ENCODE measurements around the gene POLR1C.
"Not testable (repeated sequence)": the region's sequence is repeated elsewhere in the genome, so short reads cannot be mapped to it uniquely, and the experiment has no call there.

Gene POLR1C, protein sequence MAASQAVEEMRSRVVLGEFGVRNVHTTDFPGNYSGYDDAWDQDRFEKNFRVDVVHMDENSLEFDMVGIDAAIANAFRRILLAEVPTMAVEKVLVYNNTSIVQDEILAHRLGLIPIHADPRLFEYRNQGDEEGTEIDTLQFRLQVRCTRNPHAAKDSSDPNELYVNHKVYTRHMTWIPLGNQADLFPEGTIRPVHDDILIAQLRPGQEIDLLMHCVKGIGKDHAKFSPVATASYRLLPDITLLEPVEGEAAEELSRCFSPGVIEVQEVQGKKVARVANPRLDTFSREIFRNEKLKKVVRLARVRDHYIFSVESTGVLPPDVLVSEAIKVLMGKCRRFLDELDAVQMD

DNA sequence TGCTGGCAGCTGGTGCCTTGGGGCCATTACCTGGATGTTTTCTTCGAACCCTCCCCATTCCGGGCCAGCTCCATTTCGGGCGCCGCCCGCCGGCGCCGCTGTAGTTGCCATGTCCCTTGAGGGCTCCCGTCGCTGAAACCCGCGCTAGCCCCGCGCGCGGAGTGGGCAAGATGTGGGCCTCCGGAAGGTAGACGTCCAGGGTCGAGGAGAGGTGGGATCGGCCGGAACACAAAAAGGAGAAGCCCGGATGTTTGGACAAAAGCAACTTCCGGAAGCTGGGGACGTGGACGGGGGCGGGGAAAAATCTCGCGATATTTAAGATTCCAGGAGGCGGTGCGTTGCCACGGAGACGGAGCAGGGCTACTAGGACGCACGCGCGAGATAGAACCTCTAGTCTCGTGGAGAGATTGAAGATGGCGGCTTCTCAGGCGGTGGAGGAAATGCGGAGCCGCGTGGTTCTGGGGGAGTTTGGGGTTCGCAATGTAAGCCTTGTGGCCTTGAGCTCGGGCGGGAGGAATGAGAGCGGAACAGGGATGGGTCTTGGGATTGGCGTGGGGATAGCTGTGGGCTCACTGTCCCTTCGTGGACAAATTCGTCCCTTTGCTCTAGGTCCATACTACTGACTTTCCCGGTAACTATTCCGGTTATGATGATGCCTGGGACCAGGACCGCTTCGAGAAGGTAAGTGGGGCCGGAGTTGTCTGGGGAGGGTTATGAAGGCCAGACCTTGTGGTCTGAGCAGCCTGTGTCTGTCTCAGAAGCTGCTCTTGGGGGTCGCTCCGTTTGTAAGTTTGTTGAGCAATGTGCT lies at the start of gene POLR1C, which contains the start of gene YIPF3:
POLR1C (plus strand) TSS at position 393 of the 808 bp plus-strand sequence; CDS start at position 414, 21 bp downstream.
YIPF3 (minus strand) TSS at position 230 of the 808 bp plus-strand sequence; CDS start at position 111, 119 bp downstream.
- DNase-seq: peak; percentile 88

DNA sequence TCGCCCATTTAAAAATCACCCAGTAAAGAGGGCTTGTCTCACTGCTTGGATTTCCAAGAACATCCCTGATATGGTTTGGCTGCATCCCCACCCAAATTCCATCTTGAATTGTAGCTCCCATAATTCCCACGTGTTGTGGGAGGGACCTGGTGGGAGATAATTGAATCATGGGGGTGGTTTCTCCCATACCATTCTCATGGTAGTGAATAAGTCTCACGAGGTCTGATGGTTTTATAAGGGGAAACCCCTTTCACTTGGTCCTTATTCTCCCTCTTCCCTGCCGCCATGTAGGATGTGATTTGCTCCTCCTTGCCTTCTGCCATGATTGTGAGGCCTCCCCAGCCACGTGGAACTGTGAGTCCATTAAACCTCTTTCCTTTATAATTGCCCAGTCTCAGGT lies 49.6 kb upstream of the POLR1C start:
- not testable (repeated sequence) for DNase-seq

DNA sequence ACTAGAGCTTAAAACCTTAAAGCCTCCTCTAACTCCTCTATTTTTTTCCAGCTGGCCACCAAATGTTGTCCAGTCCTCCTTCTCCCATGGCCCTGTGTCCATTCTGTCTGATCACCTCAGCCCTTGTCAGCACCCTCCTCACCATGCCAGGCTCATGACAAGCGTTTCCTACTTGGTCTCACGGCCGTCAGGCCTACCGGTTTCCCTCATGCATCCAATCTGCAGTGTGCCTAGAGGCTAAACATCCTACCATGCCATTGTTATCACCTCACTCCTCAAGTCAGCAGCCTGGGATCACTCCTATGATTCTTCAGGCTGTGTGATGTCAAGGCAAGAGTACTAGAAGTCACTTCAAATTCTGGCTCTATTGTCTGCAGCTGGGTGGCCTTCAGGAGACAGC lies 49.1 kb upstream of the POLR1C start:
- DNase-seq: no peak

DNA sequence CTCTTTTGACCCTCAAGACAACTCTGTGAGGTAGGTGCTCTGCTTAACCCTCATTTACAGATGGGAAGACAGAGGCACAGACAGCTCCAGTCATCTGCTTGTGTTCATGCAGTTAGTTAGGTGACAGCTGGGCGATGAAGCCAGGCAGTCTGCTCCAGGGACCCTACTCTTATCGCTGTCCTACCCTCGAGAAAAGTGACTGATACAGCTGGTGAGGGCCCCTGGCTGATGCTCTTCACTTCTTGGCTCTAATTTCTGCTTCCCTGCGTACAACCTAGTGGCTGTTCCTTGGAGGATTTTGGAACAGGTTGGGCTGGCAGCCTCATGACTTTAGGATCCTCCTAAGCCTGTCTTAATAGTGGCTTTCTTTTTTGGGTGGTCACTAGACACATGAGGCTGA lies 48.6 kb upstream of the POLR1C start:
- no peak for DNase-seq

DNA sequence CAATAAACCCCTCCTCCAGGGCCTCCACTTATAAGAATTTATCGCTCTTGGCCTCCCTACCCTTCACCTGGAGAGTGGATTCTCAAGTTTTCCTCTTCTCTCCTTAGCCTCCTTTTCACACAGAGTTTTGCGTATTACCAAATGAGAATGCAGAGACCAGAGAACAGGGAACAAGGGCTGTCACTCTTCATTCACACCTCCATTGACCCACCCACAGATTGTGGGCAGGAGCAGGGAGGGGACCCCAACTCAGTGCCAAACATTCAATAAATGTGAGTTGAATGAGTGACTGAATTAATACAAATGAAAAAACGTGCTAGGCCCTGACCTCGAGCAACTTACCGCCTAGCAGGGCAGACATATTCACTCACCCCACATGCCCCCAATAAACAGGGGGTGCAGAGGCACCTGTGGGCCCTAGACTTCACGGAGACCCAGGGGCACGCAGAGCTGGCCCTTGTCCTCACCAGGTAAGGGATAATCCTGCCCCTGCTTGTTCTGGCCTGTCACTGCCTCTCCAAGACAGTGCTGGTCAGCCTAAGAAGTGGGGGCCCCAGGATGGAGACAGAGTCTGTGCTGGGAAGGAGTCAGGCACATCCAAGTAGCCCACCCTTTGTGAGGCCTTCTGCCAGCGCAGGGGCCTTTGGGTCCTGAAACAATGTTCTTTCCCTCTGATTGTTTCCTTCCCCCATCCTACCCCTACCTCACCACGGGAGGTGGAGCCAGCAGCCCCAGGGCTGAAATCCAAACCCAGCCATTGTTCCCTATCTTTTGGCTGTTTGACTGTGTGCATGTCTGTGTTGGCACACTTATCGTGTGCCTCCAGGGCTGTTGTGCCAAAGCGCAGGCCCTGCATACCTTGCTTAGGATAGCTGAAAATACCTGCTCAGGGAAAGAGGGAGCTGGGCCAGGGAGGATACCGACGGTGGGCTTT lies 47.9 kb upstream of the POLR1C start:
- DNase-seq: no peak

DNA sequence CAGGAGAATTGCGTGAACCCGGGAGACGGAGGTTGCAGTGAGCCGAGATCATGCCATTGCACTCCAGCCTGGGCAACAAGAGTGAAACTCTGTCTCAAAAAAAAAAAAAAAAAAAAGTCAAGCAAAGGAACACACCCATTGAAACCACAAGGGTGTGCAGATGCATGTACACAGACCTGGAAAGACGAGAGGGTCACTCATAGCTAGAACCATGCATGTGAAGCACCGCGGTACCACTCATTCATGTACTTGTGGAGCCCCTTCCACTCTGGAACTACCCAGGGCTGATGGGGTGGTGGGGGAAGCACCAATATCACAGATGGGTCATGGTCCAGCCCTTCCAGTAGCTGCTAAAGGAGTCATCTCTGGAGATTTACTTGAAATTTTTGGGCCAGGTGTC lies 46.9 kb upstream of the POLR1C start:
- DNase-seq: no peak

DNA sequence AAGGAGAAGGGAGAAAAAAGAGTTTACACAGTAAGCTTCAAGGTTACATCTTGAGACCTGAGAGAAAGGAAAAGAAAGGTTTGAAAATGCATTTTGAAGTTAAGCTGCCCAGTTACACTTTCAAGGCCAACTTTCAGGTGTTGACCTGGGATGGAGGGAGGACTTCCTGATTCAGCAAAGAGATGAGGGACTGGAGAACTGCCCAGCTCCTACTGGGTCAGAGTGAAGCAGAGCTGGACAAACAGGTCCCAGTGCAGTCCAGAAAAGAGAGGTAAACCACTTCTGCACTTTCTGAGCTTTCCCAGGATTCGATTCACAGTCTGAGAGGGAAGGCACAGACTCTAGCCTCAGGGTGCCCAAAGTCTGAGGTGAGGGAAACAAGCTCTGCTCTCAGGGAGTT lies 45.5 kb upstream of the POLR1C start:
- DNase-seq: no peak

DNA sequence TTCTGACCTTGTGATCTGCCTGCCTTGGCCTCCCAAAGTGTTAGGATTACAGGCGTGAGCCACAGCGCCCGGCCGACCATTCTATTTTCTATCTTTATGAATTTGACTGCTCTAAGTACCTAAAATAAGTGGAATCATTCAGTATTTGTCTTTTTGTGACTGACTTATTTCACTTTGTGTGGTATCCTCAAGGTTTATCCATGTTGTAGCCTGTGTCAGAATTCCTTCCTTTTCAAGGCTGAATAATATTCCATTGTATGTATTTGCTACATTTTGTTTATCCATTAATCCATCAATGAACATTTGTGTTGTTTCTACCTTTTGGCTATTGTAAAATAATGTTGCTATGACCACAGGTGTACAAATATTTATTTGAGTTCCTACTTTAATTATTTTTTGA lies 44.4 kb upstream of the POLR1C start:
- no peak for DNase-seq

DNA sequence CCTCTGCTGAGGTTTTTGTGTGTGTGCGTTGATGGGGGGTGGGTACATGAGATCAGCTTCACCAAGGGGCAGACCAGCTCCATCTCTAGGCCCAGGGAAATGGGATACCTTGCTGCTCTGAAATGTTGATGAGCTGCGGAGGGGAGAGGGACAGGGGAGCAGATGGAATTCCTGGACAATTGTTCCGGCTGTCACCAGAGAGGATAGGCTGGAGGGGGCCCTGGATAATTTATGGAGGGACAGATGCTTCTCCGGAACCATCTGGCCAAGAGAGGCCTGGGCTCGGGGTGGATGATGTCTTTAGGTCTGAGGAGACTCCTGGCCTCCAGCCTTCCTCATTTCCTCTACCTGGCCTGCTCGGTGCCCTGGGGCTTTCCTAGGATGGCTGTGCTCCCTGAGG lies 41.4 kb upstream of the POLR1C start:
- DNase-seq: no peak

DNA sequence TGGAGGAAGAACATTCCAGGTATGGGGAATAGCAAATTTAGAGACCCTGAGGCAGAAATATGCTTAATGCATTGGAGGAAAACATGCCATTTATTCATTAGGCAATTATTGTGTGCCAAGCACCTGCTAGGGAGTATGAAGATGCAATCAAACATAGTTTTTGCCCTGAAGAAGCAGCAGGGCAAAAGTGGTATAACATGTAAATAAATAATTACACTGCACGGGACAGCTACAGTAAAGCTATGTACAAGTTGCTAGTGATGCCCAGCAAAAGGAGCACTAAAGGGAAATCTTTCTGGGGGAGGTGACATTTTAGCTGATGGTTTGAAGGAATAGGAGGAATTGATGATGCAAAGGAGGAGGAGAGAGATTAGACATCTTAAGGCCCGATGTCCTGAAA lies 40.1 kb upstream of the POLR1C start:
- DNase-seq: no peak

DNA sequence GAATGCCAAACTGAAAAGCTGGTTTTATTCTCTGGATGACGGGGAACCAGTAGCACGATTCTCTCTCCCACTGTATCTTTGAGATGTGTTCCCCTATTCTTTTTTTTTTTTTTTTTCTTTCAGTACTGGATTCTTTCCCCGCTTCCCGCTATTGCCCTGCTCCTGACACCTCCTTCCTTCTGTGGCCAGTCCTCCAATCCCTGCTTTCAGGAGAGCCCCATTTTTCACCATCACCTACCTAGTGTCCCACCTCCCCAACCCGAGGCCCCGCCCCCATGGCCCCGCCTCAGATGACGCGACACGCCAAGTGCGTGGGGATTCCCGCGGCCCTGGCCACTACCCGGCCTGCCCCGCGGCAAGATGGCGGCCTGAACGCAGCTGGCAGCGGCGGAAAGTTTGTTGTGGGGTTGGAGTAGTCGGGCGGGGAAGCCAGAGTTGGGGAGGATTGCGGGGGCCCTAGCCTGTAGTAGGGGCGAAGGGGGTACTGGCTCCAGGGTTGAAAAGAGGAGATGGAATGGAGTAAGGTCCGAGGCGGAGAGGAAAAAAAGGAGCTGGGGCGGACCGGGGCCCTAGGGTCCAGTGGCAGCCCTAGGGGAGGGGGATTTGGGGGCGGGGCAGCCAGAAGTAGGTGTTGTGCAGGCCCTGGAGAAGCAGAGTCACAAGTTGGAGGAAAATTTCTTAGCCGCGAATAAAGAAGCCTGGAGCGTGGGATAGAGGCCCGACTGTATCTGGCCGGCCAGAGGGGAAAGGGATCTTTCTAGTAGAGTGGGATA lies 39.5 kb upstream of the POLR1C start, which contains the start of gene TJAP1:
TJAP1 (plus strand) TSS at position 336 of the 773 bp plus-strand sequence. CDS start 21,432 bp downstream, outside the sequence.
- DNase-seq: peak; percentile 43

DNA sequence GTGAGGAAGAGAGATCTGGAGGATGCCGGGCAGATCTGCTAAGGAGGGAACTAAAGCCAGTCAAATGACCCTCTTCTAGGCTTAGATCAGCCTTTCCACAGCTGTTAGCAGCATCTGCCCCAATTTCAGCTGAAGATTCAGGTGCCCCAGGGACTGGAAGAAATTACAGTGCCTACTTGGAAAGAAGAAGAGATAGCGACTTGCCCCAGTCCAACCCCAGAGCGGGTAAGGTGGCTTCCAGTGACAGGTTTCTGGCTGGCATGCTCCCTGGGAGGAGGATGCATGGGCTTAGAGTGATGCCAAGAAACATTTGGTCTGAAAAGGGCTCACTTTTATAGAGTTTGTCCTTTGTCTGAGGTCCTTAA lies 38.9 kb upstream of the POLR1C start:
- DNase-seq: no peak

DNA sequence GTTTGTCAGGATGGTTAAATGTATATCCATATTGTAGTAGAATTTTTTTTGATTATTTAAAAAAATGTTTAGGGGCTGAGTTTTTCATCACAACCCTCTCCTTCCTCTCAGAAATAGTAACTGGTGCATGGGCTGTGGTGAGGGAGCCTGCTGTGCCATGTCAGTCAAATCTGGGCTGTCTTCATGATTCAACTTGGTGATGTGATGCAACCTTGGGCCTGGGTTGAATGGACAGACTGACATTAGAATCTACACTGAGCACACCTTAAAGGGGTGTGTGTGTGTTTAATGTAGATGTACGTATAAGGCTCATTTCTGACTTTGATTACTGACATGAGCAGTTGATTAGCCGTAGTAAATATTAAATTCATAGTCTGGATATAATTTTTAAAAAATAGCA lies 35.8 kb upstream of the POLR1C start:
- no peak for DNase-seq

DNA sequence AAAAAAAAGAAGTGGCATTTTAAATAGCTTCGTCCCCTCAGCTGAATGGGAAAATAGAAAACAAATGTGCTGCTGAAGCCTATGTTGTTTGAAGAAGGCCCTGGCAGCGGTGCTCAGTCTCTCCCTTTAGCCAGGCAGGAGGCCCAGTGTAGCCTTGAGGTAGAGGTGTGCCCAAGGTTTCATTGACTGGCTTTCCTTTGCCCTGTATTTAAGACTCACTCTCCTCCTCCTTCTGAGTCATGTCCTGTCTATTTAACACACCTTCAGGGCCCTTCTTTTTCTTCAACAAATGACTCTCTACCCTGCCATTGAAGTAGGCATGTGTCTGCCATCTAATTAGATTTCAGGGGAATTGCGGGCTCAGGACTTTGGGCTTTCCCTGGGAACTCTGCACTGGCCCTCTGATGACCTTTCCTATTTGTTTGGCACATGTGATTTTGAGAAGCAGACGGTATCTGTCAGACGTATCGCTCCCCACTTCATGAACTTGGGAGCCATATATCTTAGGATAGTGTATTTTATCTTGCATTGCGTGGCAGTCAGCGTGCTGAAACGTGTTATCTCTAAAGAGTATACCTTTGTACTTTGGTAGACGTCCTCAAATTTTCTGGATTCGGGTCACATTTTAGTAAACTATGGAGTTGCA lies 35.2 kb upstream of the POLR1C start:
- no peak for DNase-seq

DNA sequence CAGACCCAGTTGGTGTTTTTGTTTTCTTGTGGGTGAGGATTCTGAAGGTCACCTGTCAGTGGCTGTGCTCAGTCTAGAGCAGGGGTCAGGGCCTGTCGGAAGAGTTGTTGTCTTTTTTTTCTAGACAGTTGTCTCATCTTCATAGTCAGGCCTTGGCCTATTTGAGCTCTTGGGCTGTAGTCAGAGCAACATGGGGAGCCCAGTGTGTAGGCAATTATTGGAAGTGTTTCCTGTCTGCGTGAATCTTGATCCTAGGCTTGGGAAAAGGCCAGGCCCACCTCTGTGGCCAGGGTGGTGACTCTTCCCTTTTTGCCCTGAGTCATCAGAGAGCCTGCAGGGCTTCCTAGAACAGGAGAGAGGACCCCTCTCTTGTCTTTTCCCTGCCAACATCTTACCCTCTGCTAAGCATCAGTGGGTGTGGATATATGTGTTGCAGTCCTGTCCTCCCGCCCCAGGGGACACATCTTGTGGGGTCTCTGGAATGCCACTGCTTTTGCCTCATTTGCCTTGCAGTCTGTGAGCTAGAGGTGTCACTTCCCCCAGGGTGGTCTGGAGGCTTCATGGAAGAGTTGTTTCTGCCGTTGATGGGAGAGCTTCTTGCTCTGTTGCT lies 28.1 kb upstream of the POLR1C start:
- no peak for DNase-seq

DNA sequence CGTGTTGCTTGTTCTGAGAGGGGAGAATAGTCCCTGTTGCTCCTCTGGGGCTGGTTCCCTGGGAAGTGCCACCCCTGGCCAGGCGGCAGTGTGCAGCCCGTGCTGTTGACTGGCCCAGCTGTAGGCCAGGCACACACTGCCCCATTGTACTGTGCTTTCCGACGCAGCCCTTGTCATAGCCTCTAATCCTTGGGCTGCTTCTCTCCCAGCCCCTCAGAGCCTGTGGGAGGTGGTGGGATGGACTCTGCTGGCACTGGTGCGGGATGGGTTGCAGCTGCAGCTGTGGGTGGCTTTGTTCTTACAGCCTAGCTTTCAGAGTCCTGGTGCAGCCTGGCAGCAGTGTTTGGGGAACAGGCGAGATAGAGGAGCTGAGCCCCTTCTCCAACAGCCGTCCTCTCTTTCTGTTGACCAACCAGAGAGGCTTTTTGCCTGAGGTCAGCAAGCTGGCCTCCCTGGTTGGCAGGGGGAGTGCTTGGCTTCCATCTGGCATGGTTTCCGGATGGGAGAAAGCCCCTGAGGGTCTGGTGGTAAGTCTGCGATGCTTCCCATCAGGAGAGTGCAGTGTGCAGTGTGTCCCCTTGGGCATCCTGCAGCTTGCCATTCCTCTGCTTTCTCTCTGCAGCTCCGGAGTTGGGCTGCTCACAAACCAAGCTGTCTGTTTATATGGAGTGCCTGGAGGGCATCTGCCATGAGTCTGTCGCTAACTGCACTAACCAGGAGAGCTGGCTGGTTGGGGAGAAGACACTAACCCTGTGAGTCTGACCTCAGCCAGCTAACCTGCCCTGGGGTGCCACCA lies 27.4 kb upstream of the POLR1C start:
- DNase-seq: no peak

DNA sequence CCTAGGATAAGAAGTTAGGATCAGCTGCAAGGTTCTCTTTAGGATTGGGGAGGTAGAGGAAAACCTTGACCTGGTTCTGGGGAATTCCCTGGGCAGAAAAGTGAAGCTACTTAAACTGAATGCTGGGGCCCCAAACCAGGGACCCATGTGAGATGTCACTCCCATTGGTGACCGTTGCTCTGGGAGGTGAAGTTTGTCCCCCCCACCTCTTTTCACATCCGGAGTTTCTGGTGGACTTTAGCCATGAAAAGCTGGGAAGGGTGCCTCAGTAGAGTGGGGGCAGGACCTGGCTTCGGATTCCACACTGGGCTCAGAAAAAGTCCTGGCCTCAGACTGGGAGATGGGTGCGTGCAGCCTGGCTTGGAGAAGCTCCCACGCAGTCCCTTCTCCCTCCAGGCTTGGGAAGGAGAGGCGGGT lies 26.4 kb upstream of the POLR1C start:
- DNase-seq: no peak

DNA sequence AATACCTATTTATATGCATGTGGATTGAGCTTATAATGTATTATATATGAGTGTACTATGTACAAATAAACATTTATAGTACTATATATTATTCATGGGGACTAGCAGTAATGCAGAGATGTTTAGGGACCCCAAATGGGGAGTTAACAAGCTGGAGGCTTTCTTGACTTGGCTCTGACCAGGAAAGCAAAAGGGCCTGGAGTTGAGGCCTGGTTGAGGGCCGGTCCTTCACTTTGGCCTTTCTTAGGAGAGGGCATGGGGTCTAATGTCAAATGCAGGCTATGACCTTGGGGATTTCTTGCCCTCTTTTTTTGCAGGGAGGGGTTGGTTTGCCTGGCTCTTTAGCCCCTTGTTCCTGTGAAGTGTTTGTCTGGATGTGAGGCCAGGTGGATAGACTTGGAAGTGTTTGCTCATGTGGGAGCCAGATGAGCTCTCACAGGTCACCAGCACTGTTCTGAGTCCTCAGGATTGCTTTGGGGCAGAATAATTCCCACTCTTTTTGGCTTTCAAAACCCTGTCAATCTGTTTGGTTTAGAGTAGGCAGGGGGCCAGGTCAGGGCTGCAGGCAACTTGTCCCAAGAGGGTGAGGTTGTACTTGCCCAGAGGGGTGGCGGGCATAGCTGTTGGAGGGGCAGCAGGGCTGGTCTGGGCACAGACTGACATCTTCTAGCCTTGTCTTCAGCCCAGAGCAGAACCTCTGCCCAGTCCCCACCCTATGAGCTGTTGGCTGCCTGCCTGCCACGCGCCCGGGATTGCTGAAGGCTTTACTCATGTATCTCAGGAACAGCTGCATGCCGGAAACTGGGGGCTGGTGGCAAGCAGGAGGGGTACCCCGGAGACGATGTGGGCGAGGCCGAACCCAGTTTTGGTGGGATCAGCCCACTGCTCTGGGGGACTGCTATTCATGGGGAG lies 24.9 kb upstream of the POLR1C start:
- no peak for DNase-seq

DNA sequence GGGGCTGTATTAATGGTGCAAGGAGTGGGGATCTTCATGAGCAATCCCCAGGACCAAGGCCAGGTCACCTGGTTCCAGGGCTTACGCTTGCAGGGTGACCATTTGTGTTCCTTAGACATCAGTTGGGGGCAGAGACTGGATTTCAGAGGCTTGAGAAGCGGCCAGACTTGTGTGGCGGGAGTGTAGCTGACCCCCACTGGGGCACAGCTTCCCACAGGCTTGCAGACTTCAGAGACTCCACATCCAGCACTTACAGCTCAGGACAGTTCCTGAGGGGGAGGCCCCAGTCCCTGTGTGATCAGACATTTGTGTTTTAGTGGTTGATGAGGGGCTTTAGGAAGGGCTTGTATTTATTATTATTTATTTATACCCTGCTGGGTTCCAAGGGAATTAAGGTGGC lies 24.2 kb upstream of the POLR1C start:
- DNase-seq: no peak

Measured in GOT3 (cell line).